Measurements from ENCODE around the gene OXT.
A peak's percentile ranks its signal among the peaks of the same experiment; 100 is the strongest.
"Not testable (repeated sequence)": the region's sequence is repeated elsewhere in the genome, so short reads cannot be mapped to it uniquely, and the experiment has no call there.

Gene OXT

DNA sequence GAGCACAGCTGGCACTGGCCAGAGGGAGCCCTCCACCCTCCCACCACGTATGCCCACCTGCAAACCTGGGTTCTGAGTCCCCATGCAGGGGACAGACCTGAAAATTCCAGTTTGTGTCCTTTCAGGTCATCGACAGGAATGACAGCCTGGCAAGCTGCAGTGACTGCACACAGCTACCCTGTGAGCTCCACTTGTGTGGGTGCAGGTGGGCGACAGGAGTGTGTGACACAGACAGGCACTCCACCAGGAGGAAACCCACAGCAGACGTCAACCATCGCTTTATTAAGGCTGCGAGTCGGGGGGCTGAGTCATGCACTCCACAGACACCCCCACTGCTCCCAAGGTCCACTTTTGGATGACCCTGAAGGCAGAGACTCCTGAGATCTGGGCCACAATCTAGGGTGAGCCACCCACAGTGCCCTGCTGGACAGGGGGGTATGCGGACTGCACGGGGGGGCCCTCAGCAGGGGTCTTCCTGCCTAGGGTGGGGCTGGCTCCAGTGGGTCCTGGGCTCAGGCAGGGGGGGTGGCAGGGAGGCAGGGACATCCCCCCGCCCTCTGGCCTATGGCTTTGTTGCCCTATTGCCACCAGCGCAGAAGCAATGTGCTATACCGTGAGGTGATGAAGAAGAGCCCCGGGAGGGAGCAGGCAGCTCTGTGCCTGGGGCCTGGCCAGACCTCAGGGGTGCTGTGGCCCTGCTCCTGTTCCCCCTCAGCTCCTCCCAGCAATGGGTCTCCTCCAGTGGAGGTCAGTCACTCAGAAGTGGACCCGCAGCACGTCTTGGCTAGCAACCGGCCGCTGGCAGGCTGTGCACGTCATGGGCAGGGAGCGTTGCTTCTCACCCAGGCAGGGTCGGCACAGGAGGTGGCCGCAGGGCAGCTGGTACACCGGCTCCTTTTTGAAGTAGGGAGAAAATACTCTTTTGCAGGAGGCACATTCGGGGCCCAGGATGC, 38.2 kb downstream of the OXT start:
- no peak overlapping the region for H3K27ac ChIP-seq
- TF ChIP-seq, protein P1, sequence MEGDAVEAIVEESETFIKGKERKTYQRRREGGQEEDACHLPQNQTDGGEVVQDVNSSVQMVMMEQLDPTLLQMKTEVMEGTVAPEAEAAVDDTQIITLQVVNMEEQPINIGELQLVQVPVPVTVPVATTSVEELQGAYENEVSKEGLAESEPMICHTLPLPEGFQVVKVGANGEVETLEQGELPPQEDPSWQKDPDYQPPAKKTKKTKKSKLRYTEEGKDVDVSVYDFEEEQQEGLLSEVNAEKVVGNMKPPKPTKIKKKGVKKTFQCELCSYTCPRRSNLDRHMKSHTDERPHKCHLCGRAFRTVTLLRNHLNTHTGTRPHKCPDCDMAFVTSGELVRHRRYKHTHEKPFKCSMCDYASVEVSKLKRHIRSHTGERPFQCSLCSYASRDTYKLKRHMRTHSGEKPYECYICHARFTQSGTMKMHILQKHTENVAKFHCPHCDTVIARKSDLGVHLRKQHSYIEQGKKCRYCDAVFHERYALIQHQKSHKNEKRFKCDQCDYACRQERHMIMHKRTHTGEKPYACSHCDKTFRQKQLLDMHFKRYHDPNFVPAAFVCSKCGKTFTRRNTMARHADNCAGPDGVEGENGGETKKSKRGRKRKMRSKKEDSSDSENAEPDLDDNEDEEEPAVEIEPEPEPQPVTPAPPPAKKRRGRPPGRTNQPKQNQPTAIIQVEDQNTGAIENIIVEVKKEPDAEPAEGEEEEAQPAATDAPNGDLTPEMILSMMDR (conservative IDR thresholded peaks at IDR 0.05; ENCODE audit: low read depth): no peak
- POLR2A ChIA-PET (ENCODE audit: low non-redundant PET): no interaction called here
- DNase-seq (ENCODE audit: low spot score): no peak
- CTCF ChIA-PET: interaction anchor here (0.6 to 1.1 kb wide), 2 partner anchors 56 to 659 kb away, joined by 4 read pairs; no protein-coding TSS in a partner anchor

GRCh38 chr20:3111507-3111906, 40.1 kb downstream of the OXT start:
- H3K27ac ChIP-seq: no peak overlapping the region
- ChIA-PET POLR2A (ENCODE audit: low non-redundant PET) (no interaction called here), CTCF (interaction anchor here (0.7 kb wide), 1 partner anchor 146 kb away, joined by 5 read pairs; no protein-coding TSS in a partner anchor)
- TF ChIP-seq, protein P1 (conservative IDR thresholded peaks at IDR 0.05; ENCODE audit: low read depth): no peak
- no peak for DNase-seq (ENCODE audit: low spot score)

- POLR2A ChIA-PET (ENCODE audit: low non-redundant PET): no interaction called here
- no peak for DNase-seq (ENCODE audit: low spot score)
- TF ChIP-seq, protein P1 (conservative IDR thresholded peaks at IDR 0.05; ENCODE audit: low read depth): no peak
- H3K27ac ChIP-seq: no peak overlapping the region
- CTCF ChIA-PET: interaction anchor here (4.2 kb wide), 1 partner anchor 58 kb away, joined by 20 read pairs; no protein-coding TSS in a partner anchor
These were observed 40.6 kb downstream of the OXT start for GRCh38 chr20:3111995-3112394.

DNA sequence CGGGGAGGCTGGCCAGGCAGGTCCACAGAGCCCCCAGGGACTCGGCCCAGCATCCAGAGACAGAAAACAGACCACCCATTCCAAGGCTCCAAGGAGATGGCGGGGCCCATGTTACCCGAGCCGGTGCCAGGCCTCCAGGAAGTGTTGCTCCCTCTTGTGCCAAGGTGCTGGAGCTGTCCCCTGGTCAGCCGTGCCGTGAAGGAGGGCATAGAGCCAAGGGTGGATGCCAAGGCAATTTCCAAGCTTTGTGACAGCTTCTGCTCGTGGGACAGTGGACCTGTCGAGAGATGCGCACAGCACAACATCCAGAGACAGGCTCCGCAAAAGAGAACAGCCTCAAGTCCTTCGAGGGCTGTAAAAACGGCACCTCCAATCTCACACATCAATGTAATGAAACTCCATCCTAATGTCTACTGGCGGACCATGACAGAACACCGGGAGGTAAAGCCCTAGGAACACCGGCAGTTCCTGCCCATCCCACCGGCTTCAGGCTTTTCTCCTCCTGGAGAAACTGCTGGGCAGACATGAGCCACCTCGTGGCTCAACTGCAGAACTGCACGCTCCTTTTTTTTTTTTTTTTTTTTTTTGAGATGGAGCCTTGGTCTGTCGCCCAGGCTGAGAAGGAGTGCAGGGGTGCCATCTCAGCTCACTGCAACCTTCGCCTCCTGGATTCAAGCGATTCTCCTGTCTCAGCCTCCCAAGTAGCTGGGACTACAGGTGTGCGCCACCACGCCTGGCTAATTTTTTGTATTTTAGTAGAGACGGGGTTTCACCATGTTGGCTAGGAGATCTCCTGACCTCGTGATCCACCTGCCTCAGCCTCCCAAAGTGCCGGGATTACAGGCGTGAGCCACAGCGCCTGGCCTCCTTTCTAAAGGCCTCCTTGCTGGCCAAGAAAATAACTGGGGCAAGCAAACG, 44.0 kb downstream of the OXT start:
- ChIA-PET POLR2A (ENCODE audit: low non-redundant PET) (no interaction called here), CTCF (interaction anchor here (0.5 to 4.2 kb wide), 6 partner anchors 13 to 1871 kb away, joined by 3 to 20 read pairs (median 3); no protein-coding TSS in a partner anchor)
- H3K27ac ChIP-seq: peak overlapping the region; percentile 2; the same call in 1 of the 2 replicates
- TF ChIP-seq, protein P1 (conservative IDR thresholded peaks at IDR 0.05; ENCODE audit: low read depth): peak; percentile 95
- peak; percentile 88 for DNase-seq (ENCODE audit: low spot score)

- no peak overlapping the region for H3K27ac ChIP-seq
- TF ChIP-seq, protein P1 (conservative IDR thresholded peaks at IDR 0.05; ENCODE audit: low read depth): no peak
- ChIA-PET POLR2A (ENCODE audit: low non-redundant PET) (no interaction called here), CTCF (interaction anchor here (0.8 to 1.4 kb wide), 2 partner anchors 14 to 62 kb away, joined by 3 to 6 read pairs; no protein-coding TSS in a partner anchor)
- no peak for DNase-seq (ENCODE audit: low spot score)
These were observed 44.9 kb downstream of the OXT start for GRCh38 chr20:3116341-3116740.

DNA sequence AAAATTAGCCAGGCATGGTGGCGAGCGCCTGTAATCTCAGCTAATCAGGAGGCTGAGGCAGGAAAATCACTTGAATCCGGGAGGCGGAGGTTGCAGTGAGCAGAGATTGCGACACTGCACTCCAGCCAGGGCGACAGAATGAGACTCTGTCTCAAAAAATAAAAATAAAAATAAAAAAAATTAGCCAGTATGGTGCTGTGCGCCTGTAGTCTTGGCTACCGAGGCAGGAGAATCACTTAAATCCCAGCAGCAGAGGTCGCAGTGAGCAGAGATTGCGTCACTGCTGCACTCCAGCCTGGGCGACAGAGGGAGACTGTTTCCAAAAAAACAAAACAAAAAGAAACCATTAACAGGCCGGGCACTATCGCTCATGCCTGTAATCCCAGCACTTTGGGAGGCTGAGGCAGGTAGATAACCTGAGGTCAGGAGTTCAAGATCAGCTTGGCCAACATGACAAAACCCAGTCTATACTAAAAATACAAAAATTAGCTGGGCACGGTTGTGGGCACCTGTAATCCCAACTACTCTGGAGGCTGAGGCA, 46.5 kb downstream of the OXT start:
- POLR2A ChIA-PET (ENCODE audit: low non-redundant PET); DNase-seq (ENCODE audit: low spot score): not testable (repeated sequence)
- CTCF ChIA-PET: interaction anchor here (0.6 to 1.4 kb wide), 6 partner anchors 28 to 212 kb away, joined by 3 to 6 read pairs (median 4); no protein-coding TSS in a partner anchor
- H3K27ac ChIP-seq: peak overlapping the region; percentile 46
